ENCODE measurements around the gene RPF1.

GRCh38 chr1:84493747-84494146 is 14.7 kb downstream of the RPF1 start:
- no peak for TF ChIP-seq CTCF (conservative IDR thresholded peaks at IDR 0.05; ENCODE audit: low read depth, low read length)
- TF ChIP-seq POLR2A (IDR thresholded peaks at IDR 0.05; ENCODE audit: low read depth, low read length), result no peak
- no peak for TF ChIP-seq RAD21 (IDR thresholded peaks at IDR 0.05; ENCODE audit: low read length)

All from IMR-90 (cell line).